ENCODE results near the gene HIVEP1.

- TF ChIP-seq CTCF (IDR thresholded peaks at IDR 0.05) (no peak), POLR2AphosphoS5 (IDR thresholded peaks at IDR 0.05) (no peak), POLR2A (IDR thresholded peaks at IDR 0.05) (no peak)
Measured at GRCh38 chr6:12029979-12030737, 18.0 kb downstream of the HIVEP1 start.
